Measurements from ENCODE around the gene CHI3L1.

Gene CHI3L1

GRCh38 chr1:203173011-203173555 lies 13.4 kb downstream of the CHI3L1 start:
- Mint-ChIP-seq H3K36me3 (no peaks in the 10 kb centered on the region), H3K4me1 (peaks cover 29 to 38% of the 10 kb centered on the region in 2 donors), H3K27ac (peak overlapping the region; percentile 34), H3K4me3 (no peak overlapping the region), H3K27me3 (peaks cover 22 to 26% of the 10 kb centered on the region in 2 donors), H3K9me3 (no peaks in the 10 kb centered on the region)
- ATAC-seq (replicated peaks), result peak; percentile 2 to 5
- DNase-seq, result no peak

GRCh38 chr1:203172184-203173010 lies 14.1 kb downstream of the CHI3L1 start:
- ATAC-seq (replicated peaks) (no peak), DNase-seq (no peak)
- H3K9me3 Mint-ChIP-seq, result no peaks in the 10 kb centered on the region
- H3K27me3 Mint-ChIP-seq, result peaks cover 22 to 26% of the 10 kb centered on the region in 2 donors
- no peaks in the 10 kb centered on the region for H3K36me3 Mint-ChIP-seq
- no peak overlapping the region for H3K27ac Mint-ChIP-seq
- H3K4me1 Mint-ChIP-seq, result peaks cover 31 to 43% of the 10 kb centered on the region in 2 donors
- H3K4me3 Mint-ChIP-seq, result no peak overlapping the region

GRCh38 chr1:203171341-203172183 lies 14.9 kb downstream of the CHI3L1 start:
- Mint-ChIP-seq H3K36me3 (no peaks in the 10 kb centered on the region), H3K27me3 (peaks cover 19 to 25% of the 10 kb centered on the region in 2 donors), H3K27ac (no peak overlapping the region), H3K4me3 (no peak overlapping the region), H3K4me1 (peaks cover 34 to 48% of the 10 kb centered on the region in 2 donors), H3K9me3 (no peaks in the 10 kb centered on the region)
- DNase-seq, result no peak
- ATAC-seq (replicated peaks), result no peak

- DNase-seq (no peak), ATAC-seq (replicated peaks) (no peak)
- H3K36me3 Mint-ChIP-seq, result no peaks in the 10 kb centered on the region
- peaks cover 19 to 23% of the 10 kb centered on the region in 2 donors for H3K27me3 Mint-ChIP-seq
- no peak overlapping the region for H3K27ac Mint-ChIP-seq
- no peaks in the 10 kb centered on the region for H3K9me3 Mint-ChIP-seq
- peaks cover 29 to 42% of the 10 kb centered on the region in 2 donors for H3K4me1 Mint-ChIP-seq
- no peak overlapping the region for H3K4me3 Mint-ChIP-seq
These were observed 15.7 kb downstream of the CHI3L1 start for GRCh38 chr1:203170625-203171330.

GRCh38 chr1:203169770-203170520 lies 16.6 kb downstream of the CHI3L1 start:
- Mint-ChIP-seq H3K27ac (no peak overlapping the region), H3K9me3 (no peaks in the 10 kb centered on the region), H3K4me1 (peaks cover 23 to 33% of the 10 kb centered on the region in 2 donors), H3K36me3 (no peaks in the 10 kb centered on the region), H3K27me3 (peaks cover 19 to 26% of the 10 kb centered on the region in 2 donors), H3K4me3 (no peak overlapping the region)
- ATAC-seq (replicated peaks), result no peak
- DNase-seq, result no peak

GRCh38 chr1:203168991-203169390 lies 17.5 kb downstream of the CHI3L1 start:
- Mint-ChIP-seq H3K36me3 (no peaks in the 10 kb centered on the region), H3K27ac (no peak overlapping the region), H3K27me3 (peaks cover 22 to 23% of the 10 kb centered on the region in 2 donors), H3K4me1 (peaks cover 19 to 28% of the 10 kb centered on the region in 2 donors), H3K4me3 (no peak overlapping the region), H3K9me3 (no peaks in the 10 kb centered on the region)
- DNase-seq (no peak), ATAC-seq (replicated peaks) (no peak)

GRCh38 chr1:203168256-203168786 lies 18.2 kb downstream of the CHI3L1 start:
- Mint-ChIP-seq H3K27me3 (peaks cover 15 to 24% of the 10 kb centered on the region in 2 donors), H3K4me3 (no peak overlapping the region), H3K9me3 (no peaks in the 10 kb centered on the region), H3K36me3 (no peaks in the 10 kb centered on the region), H3K27ac (no peak overlapping the region), H3K4me1 (peaks cover 12 to 21% of the 10 kb centered on the region in 2 donors)
- DNase-seq (no peak), ATAC-seq (replicated peaks) (no peak)

GRCh38 chr1:203167913-203168200 lies 18.6 kb downstream of the CHI3L1 start:
- Mint-ChIP-seq H3K4me1 (peaks cover 11 to 18% of the 10 kb centered on the region in 2 donors), H3K27ac (no peak overlapping the region), H3K36me3 (no peaks in the 10 kb centered on the region), H3K9me3 (no peaks in the 10 kb centered on the region), H3K4me3 (no peak overlapping the region), H3K27me3 (peaks cover 15 to 29% of the 10 kb centered on the region in 2 donors)
- DNase-seq (no peak), ATAC-seq (replicated peaks) (no peak)

GRCh38 chr1:203167026-203167912 lies 19.2 kb downstream of the CHI3L1 start:
- peaks cover 15 to 32% of the 10 kb centered on the region in 2 donors for H3K27me3 Mint-ChIP-seq
- ATAC-seq (replicated peaks), result peak in 1 of 2 donors; percentile 24
- peaks cover 5 to 13% of the 10 kb centered on the region in 2 donors for H3K4me1 Mint-ChIP-seq
- H3K36me3 Mint-ChIP-seq, result no peaks in the 10 kb centered on the region
- H3K4me3 Mint-ChIP-seq, result no peak overlapping the region
- H3K27ac Mint-ChIP-seq, result no peak overlapping the region
- no peak for DNase-seq
- no peaks in the 10 kb centered on the region for H3K9me3 Mint-ChIP-seq

- peaks cover 15 to 32% of the 10 kb centered on the region in 2 donors for H3K27me3 Mint-ChIP-seq
- H3K9me3 Mint-ChIP-seq, result no peaks in the 10 kb centered on the region
- H3K36me3 Mint-ChIP-seq, result no peaks in the 10 kb centered on the region
- H3K4me1 Mint-ChIP-seq, result peaks cover 5 to 13% of the 10 kb centered on the region in 2 donors
- no peak overlapping the region for H3K27ac Mint-ChIP-seq
- H3K4me3 Mint-ChIP-seq, result no peak overlapping the region
- ATAC-seq (replicated peaks), result peak; percentile 73 to 74
- DNase-seq, result no peak
These were observed 20.1 kb downstream of the CHI3L1 start for GRCh38 chr1:203166192-203166940.

- no peak overlapping the region for H3K4me3 Mint-ChIP-seq
- no peak overlapping the region for H3K27ac Mint-ChIP-seq
- peaks cover 5 to 13% of the 10 kb centered on the region in 2 donors for H3K4me1 Mint-ChIP-seq
- no peaks in the 10 kb centered on the region for H3K36me3 Mint-ChIP-seq
- H3K9me3 Mint-ChIP-seq, result no peaks in the 10 kb centered on the region
- peaks cover 15 to 32% of the 10 kb centered on the region in 2 donors for H3K27me3 Mint-ChIP-seq
- ATAC-seq (replicated peaks) (no peak), DNase-seq (no peak)
These were observed 20.7 kb downstream of the CHI3L1 start for GRCh38 chr1:203165800-203166161.

- Mint-ChIP-seq H3K27ac (no peak overlapping the region), H3K27me3 (peaks cover 15 to 32% of the 10 kb centered on the region in 2 donors)
These were observed 21.3 kb downstream of the CHI3L1 start for GRCh38 chr1:203165101-203165799.

More at GRCh38 chr1:203165101-203165799, 21.3 kb downstream of the CHI3L1 start:
- H3K9me3 Mint-ChIP-seq, result no peaks in the 10 kb centered on the region
- DNase-seq (no peak), ATAC-seq (replicated peaks) (no peak)
- H3K36me3 Mint-ChIP-seq, result no peaks in the 10 kb centered on the region
- H3K4me3 Mint-ChIP-seq, result no peak overlapping the region
- peaks cover 5 to 13% of the 10 kb centered on the region in 2 donors for H3K4me1 Mint-ChIP-seq

Measured in stimulated activated naive B cell treated with anti-CD40 and anti-IgM and Interleukin-4, amounts not matched to agents 10 μg/mL and 1 μg/mL and 100 μg/mL, for 72 hours (primary cell).